Measurements from ENCODE around the gene CASS4.

Gene CASS4, protein sequence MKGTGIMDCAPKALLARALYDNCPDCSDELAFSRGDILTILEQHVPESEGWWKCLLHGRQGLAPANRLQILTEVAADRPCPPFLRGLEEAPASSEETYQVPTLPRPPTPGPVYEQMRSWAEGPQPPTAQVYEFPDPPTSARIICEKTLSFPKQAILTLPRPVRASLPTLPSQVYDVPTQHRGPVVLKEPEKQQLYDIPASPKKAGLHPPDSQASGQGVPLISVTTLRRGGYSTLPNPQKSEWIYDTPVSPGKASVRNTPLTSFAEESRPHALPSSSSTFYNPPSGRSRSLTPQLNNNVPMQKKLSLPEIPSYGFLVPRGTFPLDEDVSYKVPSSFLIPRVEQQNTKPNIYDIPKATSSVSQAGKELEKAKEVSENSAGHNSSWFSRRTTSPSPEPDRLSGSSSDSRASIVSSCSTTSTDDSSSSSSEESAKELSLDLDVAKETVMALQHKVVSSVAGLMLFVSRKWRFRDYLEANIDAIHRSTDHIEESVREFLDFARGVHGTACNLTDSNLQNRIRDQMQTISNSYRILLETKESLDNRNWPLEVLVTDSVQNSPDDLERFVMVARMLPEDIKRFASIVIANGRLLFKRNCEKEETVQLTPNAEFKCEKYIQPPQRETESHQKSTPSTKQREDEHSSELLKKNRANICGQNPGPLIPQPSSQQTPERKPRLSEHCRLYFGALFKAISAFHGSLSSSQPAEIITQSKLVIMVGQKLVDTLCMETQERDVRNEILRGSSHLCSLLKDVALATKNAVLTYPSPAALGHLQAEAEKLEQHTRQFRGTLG

DNA sequence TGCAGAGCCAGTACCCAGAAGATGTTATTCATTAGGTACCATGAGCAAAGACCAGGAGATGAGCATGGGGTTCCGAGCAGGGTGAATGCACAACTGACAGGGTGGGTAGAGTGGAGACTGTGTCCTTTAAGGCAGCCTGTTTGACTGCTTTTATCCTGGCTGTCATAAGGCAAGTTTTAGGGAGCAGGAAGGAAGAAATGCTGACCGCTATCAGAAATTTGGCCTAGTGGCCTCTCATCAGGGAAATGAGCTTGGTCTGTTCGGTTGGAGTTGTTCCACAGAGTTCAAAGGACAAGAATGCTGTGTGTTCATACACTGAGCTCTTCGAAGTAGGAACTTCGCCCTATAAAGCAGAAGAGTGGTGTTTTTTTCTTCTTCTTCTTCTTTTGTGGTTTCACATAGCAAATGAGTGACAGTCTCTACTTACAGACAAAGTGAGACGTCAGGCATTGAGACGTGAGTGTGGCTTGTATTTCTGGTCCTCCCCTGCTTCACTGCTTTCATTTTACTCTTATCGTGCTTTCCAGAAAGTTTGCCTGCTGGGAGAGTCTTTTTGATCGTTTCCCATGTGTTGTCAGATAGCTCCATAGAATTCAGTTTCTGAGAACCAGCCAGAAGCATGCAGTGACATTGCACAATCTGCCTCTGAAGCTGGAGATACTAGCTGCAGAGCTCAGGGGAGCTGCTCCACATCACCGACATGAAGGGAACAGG, at the start of gene CASS4:
Gene CASS4 (plus strand): TSS at position 502 of the 714 bp plus-strand sequence. CDS start 199 bp downstream, at position 701.
- H3K9me3 ChIP-seq (ENCODE audit: low read depth, low read length), result no peaks in the 10 kb centered on the region
- H3K36me3 ChIP-seq (ENCODE audit: insufficient read depth, low read length), result peaks cover 14% of the 10 kb centered on the region
- no peak within 1 kb of the TSS for H3K4me3 ChIP-seq
- DNase-seq (ENCODE audit: low read depth, low spot score), result no peak
- H3K27ac ChIP-seq, result no peak within 1 kb of the TSS
- no peak within 1 kb of the TSS for H3K9ac ChIP-seq (ENCODE audit: insufficient read length)
- no peak for TF ChIP-seq EZH2 (IDR thresholded peaks at IDR 0.05)
- no peak for TF ChIP-seq FOXP2 (optimal IDR thresholded peaks at IDR 0.05; ENCODE audit: control extremely low read depth, extremely low read length, insufficient read depth)
- no peak for TF ChIP-seq POLR2AphosphoS5 (IDR thresholded peaks at IDR 0.05; ENCODE audit: borderline replicate concordance, low read depth, low read length)

DNA sequence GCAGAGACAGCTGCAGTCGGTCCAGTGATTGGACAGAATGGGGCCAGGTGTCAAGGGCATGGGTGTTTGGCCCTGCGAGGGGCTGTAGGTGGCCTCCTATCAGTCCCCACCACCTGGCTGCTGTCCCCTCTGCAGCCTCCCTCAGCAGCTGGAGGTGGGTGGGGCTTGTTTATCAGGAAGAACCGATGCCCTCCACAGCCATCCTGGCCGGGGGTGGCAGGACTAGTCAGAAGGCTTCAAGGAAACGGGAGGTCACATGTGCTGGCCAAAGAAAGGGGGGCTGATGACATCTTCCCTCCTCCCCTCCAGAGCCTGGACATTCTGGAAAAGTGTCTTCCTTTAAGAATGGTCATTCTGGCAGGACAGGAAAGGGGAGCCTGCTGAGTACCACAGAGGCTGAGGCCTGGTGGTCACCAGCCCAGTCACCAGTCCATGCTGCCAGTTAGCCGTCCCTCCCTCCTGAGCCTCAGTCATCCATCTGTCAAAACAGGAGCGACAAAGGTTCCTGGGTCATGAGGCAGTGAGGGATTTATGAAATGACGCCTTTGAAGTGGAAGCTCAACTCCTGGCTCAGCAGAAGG, 49.1 kb upstream of the CASS4 start:
- Histone ChIP-seq H3K27ac (no peak overlapping the region), H3K9me3 (ENCODE audit: low read depth, low read length) (no peaks in the 10 kb centered on the region), H3K9ac (ENCODE audit: insufficient read length) (no peak overlapping the region), H3K36me3 (ENCODE audit: insufficient read depth, low read length) (no peaks in the 10 kb centered on the region), H3K4me3 (no peak overlapping the region)
- TF ChIP-seq FOXP2 (optimal IDR thresholded peaks at IDR 0.05; ENCODE audit: control extremely low read depth, extremely low read length, insufficient read depth), result no peak
- TF ChIP-seq EZH2 (IDR thresholded peaks at IDR 0.05), result no peak
- TF ChIP-seq POLR2AphosphoS5 (IDR thresholded peaks at IDR 0.05; ENCODE audit: borderline replicate concordance, low read depth, low read length), result no peak
- no peak for DNase-seq (ENCODE audit: low read depth, low spot score)

DNA sequence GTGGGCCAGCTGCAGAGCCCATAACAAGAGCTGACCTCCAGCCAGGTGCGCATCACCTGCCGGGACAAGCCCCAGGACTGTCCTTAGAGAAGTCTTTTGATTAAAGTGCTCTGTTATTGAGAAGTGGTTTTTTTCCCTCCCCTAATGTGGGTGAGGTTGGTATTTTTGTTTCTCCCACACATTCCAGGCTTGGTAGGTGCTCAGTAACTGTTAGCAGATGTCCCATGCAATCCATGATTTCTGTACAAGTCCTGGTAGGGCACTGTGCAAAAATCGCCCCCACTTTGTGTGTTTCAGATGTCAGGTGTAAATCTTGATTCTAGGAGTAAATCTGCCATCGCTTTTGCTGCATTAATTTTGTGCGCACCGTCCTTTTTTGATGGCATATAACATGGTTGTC, 48.6 kb upstream of the CASS4 start:
- no peak overlapping the region for H3K9ac ChIP-seq (ENCODE audit: insufficient read length)
- no peaks in the 10 kb centered on the region for H3K9me3 ChIP-seq (ENCODE audit: low read depth, low read length)
- no peaks in the 10 kb centered on the region for H3K36me3 ChIP-seq (ENCODE audit: insufficient read depth, low read length)
- no peak overlapping the region for H3K27ac ChIP-seq
- DNase-seq (ENCODE audit: low read depth, low spot score), result no peak
- H3K4me3 ChIP-seq, result no peak overlapping the region
- TF ChIP-seq FOXP2 (optimal IDR thresholded peaks at IDR 0.05; ENCODE audit: control extremely low read depth, extremely low read length, insufficient read depth) (no peak), EZH2 (IDR thresholded peaks at IDR 0.05) (no peak), POLR2AphosphoS5 (IDR thresholded peaks at IDR 0.05; ENCODE audit: borderline replicate concordance, low read depth, low read length) (no peak)

DNA sequence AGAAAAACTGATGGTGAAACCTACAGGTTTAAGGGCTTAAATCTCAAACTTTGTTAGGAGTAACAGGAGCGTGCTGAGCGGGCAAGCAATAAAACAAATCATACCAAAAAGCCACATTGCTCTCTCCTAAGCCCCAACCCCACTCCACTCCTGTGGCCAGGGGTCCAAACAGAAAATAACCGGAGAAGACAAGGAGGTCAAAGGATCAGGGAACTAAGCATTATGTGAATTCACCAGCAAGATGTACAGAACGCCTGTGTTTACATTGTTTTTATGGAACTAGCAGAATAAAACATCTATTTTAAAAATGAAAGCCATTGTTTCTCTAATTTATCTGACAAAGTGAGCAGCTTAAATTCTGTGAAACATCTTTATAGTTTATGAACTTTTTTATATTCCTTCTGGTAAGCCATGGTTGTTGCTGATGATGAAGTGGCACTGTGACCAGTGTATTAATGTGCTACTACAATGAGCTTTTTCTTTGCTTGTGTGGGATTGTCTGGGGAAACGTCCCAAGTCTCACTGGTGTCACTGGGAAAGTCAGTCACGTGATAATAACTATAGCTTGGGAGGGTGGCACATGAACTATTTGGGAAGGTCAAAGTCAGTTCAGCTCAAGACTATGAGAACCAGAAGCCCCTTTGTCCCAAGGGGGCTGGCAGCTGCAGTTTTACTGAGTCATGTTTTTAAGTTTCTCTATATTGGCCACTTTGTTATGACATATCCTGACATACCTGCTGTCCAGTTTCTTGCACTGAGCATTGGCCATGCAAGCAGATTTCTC, 43.5 kb upstream of the CASS4 start:
- Histone ChIP-seq H3K4me3 (no peak overlapping the region), H3K36me3 (ENCODE audit: insufficient read depth, low read length) (peaks cover 41% of the 10 kb centered on the region), H3K9me3 (ENCODE audit: low read depth, low read length) (no peaks in the 10 kb centered on the region), H3K27ac (no peak overlapping the region), H3K9ac (ENCODE audit: insufficient read length) (no peak overlapping the region)
- no peak for DNase-seq (ENCODE audit: low read depth, low spot score)
- TF ChIP-seq EZH2 (IDR thresholded peaks at IDR 0.05) (no peak), POLR2AphosphoS5 (IDR thresholded peaks at IDR 0.05; ENCODE audit: borderline replicate concordance, low read depth, low read length) (no peak)

DNA sequence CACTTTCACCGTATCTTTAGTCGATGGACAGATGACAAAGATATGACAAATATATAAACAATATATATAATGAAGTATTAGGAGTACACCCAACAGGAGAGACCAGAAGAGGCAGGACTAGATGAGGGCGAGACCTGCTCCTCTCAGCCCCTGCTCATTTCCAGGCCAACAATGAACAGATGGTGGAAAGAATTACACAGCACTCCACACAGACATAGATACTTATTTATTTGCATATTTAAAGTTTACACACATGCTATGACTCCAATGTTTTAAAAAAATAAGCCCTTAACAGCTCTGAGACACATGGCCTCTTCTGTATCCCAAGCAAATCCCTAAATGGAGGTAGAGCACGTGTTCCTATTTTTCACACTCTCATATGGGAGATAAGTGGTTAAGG, 42.9 kb upstream of the CASS4 start:
- no peak for DNase-seq (ENCODE audit: low read depth, low spot score)
- Histone ChIP-seq H3K36me3 (ENCODE audit: insufficient read depth, low read length) (peaks cover 47% of the 10 kb centered on the region), H3K9me3 (ENCODE audit: low read depth, low read length) (no peaks in the 10 kb centered on the region), H3K9ac (ENCODE audit: insufficient read length) (no peak overlapping the region), H3K4me3 (no peak overlapping the region), H3K27ac (no peak overlapping the region)
- TF ChIP-seq POLR2AphosphoS5 (IDR thresholded peaks at IDR 0.05; ENCODE audit: borderline replicate concordance, low read depth, low read length) (no peak), EZH2 (IDR thresholded peaks at IDR 0.05) (no peak), FOXP2 (optimal IDR thresholded peaks at IDR 0.05; ENCODE audit: control extremely low read depth, extremely low read length, insufficient read depth) (no peak)

DNA sequence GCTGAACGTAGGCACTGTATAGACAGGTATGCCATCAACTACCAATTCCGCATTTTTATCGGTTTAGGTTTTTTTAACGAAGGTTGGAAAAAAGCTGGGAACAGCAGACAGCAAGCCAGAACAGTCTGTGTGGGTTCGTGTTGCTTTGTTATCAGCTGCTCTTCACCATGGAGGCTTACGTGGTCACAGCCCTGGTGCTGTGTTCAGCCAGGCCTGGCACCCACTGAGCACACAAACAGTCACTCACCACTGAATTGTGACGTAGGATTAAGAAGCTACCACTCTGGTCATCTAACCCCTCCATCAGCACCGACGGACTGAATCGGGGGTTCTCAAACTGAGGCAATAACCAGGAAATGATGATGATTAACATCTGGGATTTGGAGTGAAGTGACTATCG, 40.1 kb upstream of the CASS4 start:
- peaks cover 74% of the 10 kb centered on the region for H3K36me3 ChIP-seq (ENCODE audit: insufficient read depth, low read length)
- no peak overlapping the region for H3K27ac ChIP-seq
- H3K9ac ChIP-seq (ENCODE audit: insufficient read length), result no peak overlapping the region
- TF ChIP-seq POLR2AphosphoS5 (IDR thresholded peaks at IDR 0.05; ENCODE audit: borderline replicate concordance, low read depth, low read length), result no peak
- no peak for TF ChIP-seq EZH2 (IDR thresholded peaks at IDR 0.05)
- TF ChIP-seq FOXP2 (optimal IDR thresholded peaks at IDR 0.05; ENCODE audit: control extremely low read depth, extremely low read length, insufficient read depth), result no peak
- no peak for DNase-seq (ENCODE audit: low read depth, low spot score)
- H3K9me3 ChIP-seq (ENCODE audit: low read depth, low read length), result no peaks in the 10 kb centered on the region
- H3K4me3 ChIP-seq, result no peak overlapping the region

DNA sequence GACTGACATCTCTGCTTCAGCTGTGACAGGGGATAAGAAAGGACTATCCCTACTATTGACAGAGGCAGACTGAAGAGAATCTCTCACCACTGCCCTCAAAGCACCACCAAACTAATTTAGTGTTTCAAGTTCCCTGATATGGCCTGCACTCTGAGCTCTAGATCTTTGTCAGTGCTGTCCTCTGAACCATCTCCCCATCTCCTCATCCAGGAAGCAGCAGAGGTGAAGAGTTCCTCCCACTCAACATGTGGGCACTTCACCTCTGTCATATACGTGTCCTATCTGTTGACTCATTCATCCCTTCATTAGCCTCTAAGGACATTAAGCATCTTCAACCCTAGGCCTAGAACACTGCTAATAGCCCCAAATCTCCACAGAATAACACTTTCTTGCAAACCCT, 39.2 kb upstream of the CASS4 start:
- TF ChIP-seq FOXP2 (optimal IDR thresholded peaks at IDR 0.05; ENCODE audit: control extremely low read depth, extremely low read length, insufficient read depth) (no peak), POLR2AphosphoS5 (IDR thresholded peaks at IDR 0.05; ENCODE audit: borderline replicate concordance, low read depth, low read length) (no peak), EZH2 (IDR thresholded peaks at IDR 0.05) (no peak)
- no peak for DNase-seq (ENCODE audit: low read depth, low spot score)
- H3K4me3 ChIP-seq, result no peak overlapping the region
- H3K9ac ChIP-seq (ENCODE audit: insufficient read length), result no peak overlapping the region
- H3K9me3 ChIP-seq (ENCODE audit: low read depth, low read length), result no peaks in the 10 kb centered on the region
- H3K36me3 ChIP-seq (ENCODE audit: insufficient read depth, low read length), result peaks cover 81% of the 10 kb centered on the region
- H3K27ac ChIP-seq, result no peak overlapping the region
